NCI-H2029 (cell line): ENCODE data around the gene CNR2.
A peak's percentile ranks its signal among the peaks of the same experiment; 100 is the strongest.
"Not testable (repeated sequence)": the region's sequence is repeated elsewhere in the genome, so short reads cannot be mapped to it uniquely, and the experiment has no call there.

Experiments used
- DNase-seq: peaks from one replicate; lab custom pipeline; 2025; lab: John Stamatoyannopoulos, UW

Gene CNR2

GRCh38 chr1:23834156-23834555 lies 79.0 kb downstream of the CNR2 start:
- DNase-seq, result not testable (repeated sequence)

DNA sequence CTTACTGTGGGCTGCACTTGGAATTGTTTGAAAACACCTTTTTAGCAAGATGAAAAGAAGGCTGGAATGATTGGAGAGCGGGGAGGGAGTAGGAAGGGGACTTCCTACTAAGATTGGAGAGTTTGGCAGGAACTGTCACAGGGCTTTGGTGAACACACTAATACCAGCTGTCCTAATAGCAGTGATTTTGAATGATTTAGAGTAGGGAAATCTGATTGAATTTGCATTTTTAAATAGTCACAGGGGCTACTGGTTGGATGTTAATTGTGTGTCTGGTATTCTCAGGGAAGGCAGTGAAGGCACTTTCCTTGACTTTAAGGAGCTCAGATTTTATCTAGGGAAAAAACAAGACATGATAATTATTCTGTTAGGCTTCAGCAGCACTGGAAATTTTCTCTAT lies 85.4 kb downstream of the CNR2 start:
- DNase-seq, result no peak

- not testable (repeated sequence) for DNase-seq
These were observed 86.6 kb downstream of the CNR2 start for GRCh38 chr1:23826590-23826989.

GRCh38 chr1:23825762-23826522 lies 87.2 kb downstream of the CNR2 start:
- DNase-seq, result no peak

GRCh38 chr1:23825076-23825761 lies 87.9 kb downstream of the CNR2 start, which contains the start of gene HMGCL:
HMGCL (minus strand) TSS chr1:23825429; CDS start chr1:23825415, 14 bp downstream.
- DNase-seq, result peak; percentile 81

DNA sequence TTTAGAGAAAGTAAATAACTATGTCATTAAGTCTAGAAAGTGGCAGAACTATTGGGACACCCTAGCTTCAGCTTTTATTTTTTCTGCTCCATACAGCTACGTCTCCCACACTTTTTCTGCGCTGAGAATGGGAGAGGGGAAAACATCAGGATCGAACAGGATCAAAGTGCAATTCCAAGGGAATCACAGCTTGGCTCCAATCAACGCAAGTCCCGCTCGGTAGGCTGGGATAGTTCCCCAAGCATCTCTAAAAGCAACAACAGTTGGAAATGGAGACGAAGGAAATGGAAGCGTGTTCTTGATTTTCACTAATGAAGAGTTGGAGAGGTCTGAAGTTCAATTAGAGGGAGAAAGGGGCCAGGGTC lies 88.5 kb downstream of the CNR2 start:
- no peak for DNase-seq

GRCh38 chr1:23823767-23824166 lies 89.4 kb downstream of the CNR2 start:
- no peak for DNase-seq
